Trophoblast cell (in vitro differentiated cells and primary cell): ENCODE results near the gene IMPDH1.

ENCODE experiments used
- DNase-seq, 2 donors: peaks; one replicate each; pipeline ENCODE4 v3.0.0-alpha.2; 2016
- H2AFZ ChIP-seq: 2 replicates; pipeline ENCODE4 v1.6.1; 2013; ENCODE audit warnings: low read length, moderate library complexity, mild to moderate bottlenecking; ENCODE audit not compliant: insufficient read depth, poor library complexity
- H2AK5ac ChIP-seq: 2 replicates; pipeline ENCODE4 v1.6.1; 2013; ENCODE audit warnings: mild to moderate bottlenecking, low read length
- H2BK120ac ChIP-seq: 2 replicates; pipeline ENCODE4 v1.6.1; 2013; ENCODE audit warnings: low read length, mild to moderate bottlenecking, moderate library complexity; ENCODE audit not compliant: insufficient read depth, poor library complexity
- H2BK12ac ChIP-seq: 2 replicates; pipeline ENCODE4 v1.6.1; 2013; ENCODE audit warnings: mild to moderate bottlenecking, low read length, moderate library complexity
- H2BK5ac ChIP-seq: 2 replicates; pipeline ENCODE4 v1.6.1; 2013; ENCODE audit warnings: low read length, low read depth, moderate library complexity, mild to moderate bottlenecking; ENCODE audit not compliant: poor library complexity
- H3K14ac ChIP-seq: 2 replicates; pipeline ENCODE4 v1.6.1; 2013; ENCODE audit warnings: mild to moderate bottlenecking, low read length
- H3K18ac ChIP-seq: 2 replicates; pipeline ENCODE4 v1.6.1; 2013; ENCODE audit warnings: mild to moderate bottlenecking, low read length
- H3K23ac ChIP-seq: 2 replicates; pipeline ENCODE4 v1.6.1; 2013; ENCODE audit warnings: low read length
- H3K27ac ChIP-seq: 2 replicates; pipeline ENCODE4 v1.5.1; 2013; ENCODE audit warnings: low read depth, mild to moderate bottlenecking, inconsistent platforms, low read length, moderate library complexity
- H3K27me3 ChIP-seq: 2 replicates; pipeline ENCODE4 v1.6.1; 2013; ENCODE audit warnings: inconsistent platforms, mild to moderate bottlenecking, low read length, moderate library complexity; ENCODE audit not compliant: insufficient read depth
- H3K36me3 ChIP-seq, 2 experiments: 1 replicate in 1 of 2; 2 replicates in 1 of 2; pipeline ENCODE4 v1.6.1; 2013; ENCODE audit warnings: low read length in 2 of 2, mild to moderate bottlenecking in 2 of 2, moderate library complexity in 1 of 2; ENCODE audit not compliant: insufficient read depth in 2 of 2, control insufficient read depth in 1 of 2
- H3K4ac ChIP-seq: 2 replicates; pipeline ENCODE4 v1.6.1; 2013; ENCODE audit warnings: low read depth, mild to moderate bottlenecking, low read length, moderate library complexity
- H3K4me1 ChIP-seq, 2 experiments: 1 replicate in 1 of 2; 2 replicates in 1 of 2; pipeline ENCODE4 v1.6.1; 2013; ENCODE audit warnings: low read length in 2 of 2, mild to moderate bottlenecking in 2 of 2, moderate library complexity in 1 of 2; ENCODE audit not compliant: insufficient read depth in 2 of 2, control insufficient read depth in 1 of 2
- H3K4me2 ChIP-seq: 2 replicates; pipeline ENCODE4 v1.6.1; 2013; ENCODE audit warnings: inconsistent platforms, mild to moderate bottlenecking, low read length, moderate library complexity
- H3K4me3 ChIP-seq: 2 replicates; pipeline ENCODE4 v1.5.1; 2013; ENCODE audit warnings: mild to moderate bottlenecking, low read depth, low read length, inconsistent platforms
- H3K79me1 ChIP-seq: one replicate; pipeline ENCODE4 v1.6.1; 2013; ENCODE audit warnings: low read length
- H3K79me2 ChIP-seq: 2 replicates; pipeline ENCODE4 v1.6.1; 2013; ENCODE audit warnings: low read length, mild to moderate bottlenecking; ENCODE audit not compliant: control insufficient read depth, insufficient read depth, poor library complexity
- H3K9ac ChIP-seq: 2 replicates; pipeline ENCODE4 v1.6.1; 2013; ENCODE audit warnings: mild to moderate bottlenecking, low read length
- H3K9me3 ChIP-seq: 2 replicates; pipeline ENCODE4 v1.6.1; 2013; ENCODE audit warnings: low read depth, mild to moderate bottlenecking, control low read depth, inconsistent platforms, low read length; ENCODE audit not compliant: insufficient read depth
- H4K12ac ChIP-seq: 2 replicates; pipeline ENCODE4 v1.6.1; 2013; ENCODE audit warnings: low read depth, mild to moderate bottlenecking, low read length, moderate library complexity
- H4K8ac ChIP-seq: 2 replicates; pipeline ENCODE4 v1.6.1; 2013; ENCODE audit warnings: low read depth, mild to moderate bottlenecking, low read length, moderate library complexity
- H4K91ac ChIP-seq: one replicate; pipeline ENCODE4 v1.6.1; 2013; ENCODE audit warnings: low read depth, mild to moderate bottlenecking, low read length, moderate library complexity
- WGBS: extraction: QIAGEN DNeasy Blood & Tissue Kit; methylation state at CpG from one replicate; pipeline ENCODE4 v1.1.7; 2013; ENCODE audit warnings: missing lambda C conversion rate; ENCODE audit not compliant: insufficient read length, insufficient coverage; ENCODE audit errors: extremely low coverage; 5-methylcytosine and 5-hydroxymethylcytosine counted together

IMPDH1 gene

DNA sequence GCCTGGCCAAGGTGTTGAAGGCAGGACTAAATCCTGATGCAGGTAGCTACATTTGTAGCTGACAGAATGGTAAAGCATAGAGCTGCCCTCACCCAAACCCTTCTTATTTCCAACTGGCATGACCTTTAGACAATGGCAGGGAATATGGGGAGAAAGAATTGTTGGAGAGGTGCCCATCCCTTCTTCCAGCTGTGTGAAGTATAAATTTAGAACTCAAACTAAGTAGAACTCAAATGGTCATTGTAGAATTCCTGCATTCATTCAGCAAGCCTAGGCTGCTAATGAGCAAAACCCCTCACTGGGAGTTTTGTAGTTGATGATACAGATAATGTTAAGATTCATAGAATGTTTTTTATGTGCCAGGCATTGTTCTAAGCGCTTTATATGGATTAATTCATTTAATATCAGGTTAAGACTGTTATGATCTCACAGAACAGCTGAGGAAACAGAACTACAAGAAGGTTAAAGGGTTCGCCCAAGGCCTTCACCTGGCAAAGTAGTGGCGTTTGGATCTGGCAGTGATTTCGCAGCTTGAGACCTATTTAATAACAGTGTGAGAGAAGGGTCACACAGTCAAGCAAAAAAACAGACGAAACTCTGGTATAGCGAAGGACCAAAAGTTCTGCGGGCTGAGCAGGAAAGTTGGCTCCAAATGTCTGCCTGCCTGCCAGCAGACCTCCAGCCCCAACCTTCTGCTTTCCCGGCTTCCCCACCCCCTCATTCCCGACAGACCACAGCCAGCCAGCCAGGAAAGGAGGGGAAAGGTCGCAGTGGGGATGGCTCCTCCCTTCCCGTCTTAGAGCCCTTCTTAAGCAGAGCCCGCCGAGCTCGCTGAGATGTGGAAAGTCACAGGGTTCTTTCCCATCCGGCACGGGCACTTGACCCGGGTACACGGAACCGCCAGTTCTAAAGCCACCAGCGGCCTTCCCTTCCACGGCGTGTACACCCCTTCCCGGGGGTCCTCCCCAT lies 44.3 kb upstream of the IMPDH1 start:
- DNase-seq: peak; percentile 93 to 96
- Histone ChIP-seq H2BK5ac (peak overlapping the region; percentile 94), H3K4me1 (peaks cover 15 to 30% of the 10 kb centered on the region in 2 experiments), H3K79me1 (peaks cover 26% of the 10 kb centered on the region), H2AFZ (peak overlapping the region; percentile 47), H4K8ac (peak overlapping the region; percentile 76), H3K9me3 (no peaks in the 10 kb centered on the region), H3K4me2 (peak overlapping the region; percentile 38), H3K23ac (no peak overlapping the region), H3K27me3 (no peaks in the 10 kb centered on the region), H3K79me2 (peaks cover 13% of the 10 kb centered on the region), H3K4me3 (no peak overlapping the region), H3K14ac (peak overlapping the region; percentile 74), H2BK120ac (peak overlapping the region; percentile 98), H4K91ac (peak overlapping the region; percentile 97), H3K9ac (no peak overlapping the region), H2BK12ac (peak overlapping the region; percentile 92), H3K27ac (peak overlapping the region; percentile 96), H3K18ac (peak overlapping the region; percentile 73), H3K4ac (peak overlapping the region; percentile 52), H3K36me3 (peaks cover 0 to 11% of the 10 kb centered on the region in 2 experiments), H4K12ac (peak overlapping the region; percentile 64), H2AK5ac (peak overlapping the region; percentile 90)
- WGBS: no CpG with 5 or more reads among the region's 23 CpGs

DNA sequence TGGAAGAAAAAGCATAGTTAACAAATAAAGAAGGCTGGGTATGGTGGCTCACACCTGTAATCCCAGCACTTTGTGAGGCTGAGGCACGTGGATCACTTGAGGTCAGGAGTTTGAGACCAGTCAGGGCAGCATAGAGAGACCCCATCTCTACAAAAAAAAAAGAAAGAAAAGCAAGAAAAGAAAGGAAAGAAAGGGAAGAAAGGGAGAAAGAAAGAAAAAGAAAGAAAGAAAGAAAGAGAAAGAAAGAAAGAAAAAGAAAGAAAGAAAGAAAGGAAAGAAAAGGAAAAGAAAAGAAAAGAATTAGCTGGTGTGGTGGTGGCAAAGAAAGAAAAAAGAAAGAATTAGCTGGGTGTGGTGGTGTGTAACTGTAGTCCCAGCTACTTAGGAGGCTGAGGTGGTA lies 42.8 kb upstream of the IMPDH1 start:
- Histone ChIP-seq H3K18ac (no peak overlapping the region), H3K4ac (no peak overlapping the region), H3K9me3 (no peaks in the 10 kb centered on the region), H2BK12ac (peak overlapping the region; percentile 99), H3K36me3 (peaks cover 0 to 7% of the 10 kb centered on the region in 2 experiments), H3K4me3 (no peak overlapping the region), H3K79me2 (peaks cover 13% of the 10 kb centered on the region), H3K27ac (no peak overlapping the region), H2BK5ac (no peak overlapping the region), H3K4me1 (peaks cover 15 to 28% of the 10 kb centered on the region in 2 experiments), H3K9ac (no peak overlapping the region), H3K27me3 (no peaks in the 10 kb centered on the region), H2BK120ac (no peak overlapping the region), H3K14ac (no peak overlapping the region), H4K12ac (no peak overlapping the region), H2AFZ (no peak overlapping the region), H3K4me2 (no peak overlapping the region), H2AK5ac (no peak overlapping the region), H3K79me1 (peaks cover 26% of the 10 kb centered on the region), H4K91ac (no peak overlapping the region), H3K23ac (no peak overlapping the region), H4K8ac (no peak overlapping the region)
- WGBS: no CpG with 5 or more reads among the region's 1 CpG
- DNase-seq: no peak

DNA sequence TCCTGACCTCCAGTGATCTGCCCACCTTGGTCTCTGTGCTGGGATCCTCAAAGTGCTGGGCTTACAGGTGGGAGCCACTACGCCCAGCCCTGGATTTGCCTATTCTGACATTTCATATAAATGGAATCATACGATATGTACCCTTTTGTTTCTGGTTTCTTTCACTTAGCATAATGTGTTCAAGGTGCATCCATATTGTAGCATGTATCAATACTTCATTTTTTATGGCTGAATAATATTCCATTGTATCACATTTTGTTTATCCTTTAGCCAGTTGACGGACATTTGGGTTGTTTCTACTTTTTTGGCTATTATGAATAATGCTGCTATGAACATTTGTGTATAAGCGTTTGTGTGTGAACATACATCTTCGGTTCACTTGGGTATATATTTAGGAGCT lies 41.1 kb upstream of the IMPDH1 start:
- Histone ChIP-seq H3K27me3 (no peaks in the 10 kb centered on the region), H3K18ac (no peak overlapping the region), H4K8ac (no peak overlapping the region), H4K91ac (no peak overlapping the region), H3K27ac (no peak overlapping the region), H2BK120ac (no peak overlapping the region), H2AK5ac (no peak overlapping the region), H3K79me2 (peaks cover 2% of the 10 kb centered on the region), H3K23ac (no peak overlapping the region), H3K36me3 (no peaks in the 10 kb centered on the region), H3K4ac (no peak overlapping the region), H3K9me3 (no peaks in the 10 kb centered on the region), H3K4me2 (no peak overlapping the region), H2BK5ac (no peak overlapping the region), H4K12ac (no peak overlapping the region), H3K79me1 (peaks cover 23% of the 10 kb centered on the region), H3K4me1 (peaks cover 8 to 20% of the 10 kb centered on the region in 2 experiments), H3K9ac (no peak overlapping the region), H3K4me3 (no peak overlapping the region), H3K14ac (no peak overlapping the region), H2AFZ (no peak overlapping the region), H2BK12ac (no peak overlapping the region)
- DNase-seq: no peak
- no CpG with 5 or more reads among the region's 5 CpGs for WGBS

- no peak overlapping the region for H2AK5ac ChIP-seq
- no peak overlapping the region for H4K8ac ChIP-seq
Observed at GRCh38 chr7:128450409-128450808, 40.6 kb upstream of the IMPDH1 start.

More at GRCh38 chr7:128450409-128450808, 40.6 kb upstream of the IMPDH1 start:
- Histone ChIP-seq H3K23ac (no peak overlapping the region), H2BK120ac (no peak overlapping the region), H3K4me3 (no peak overlapping the region), H4K91ac (no peak overlapping the region), H3K18ac (no peak overlapping the region), H4K12ac (no peak overlapping the region), H2BK12ac (peak overlapping the region; percentile 9), H3K4ac (no peak overlapping the region), H2BK5ac (no peak overlapping the region), H3K4me2 (no peak overlapping the region), H3K9ac (no peak overlapping the region), H3K14ac (no peak overlapping the region), H3K79me2 (no peaks in the 10 kb centered on the region), H3K27ac (no peak overlapping the region), H3K36me3 (no peaks in the 10 kb centered on the region), H3K4me1 (peaks cover 8 to 20% of the 10 kb centered on the region in 2 experiments), H3K79me1 (peaks cover 18% of the 10 kb centered on the region), H3K27me3 (no peaks in the 10 kb centered on the region), H2AFZ (no peak overlapping the region), H3K9me3 (no peaks in the 10 kb centered on the region)
- no CpG with 5 or more reads among the region's 4 CpGs for WGBS
- DNase-seq: no peak
